HL-60 (cell line): Measurements from ENCODE around the gene IFIT1B.
"Not testable (repeated sequence)": the region's sequence is repeated elsewhere in the genome, so short reads cannot be mapped to it uniquely, and the experiment has no call there.

ENCODE experiments used
- CTCF ChIP-seq: IDR thresholded peaks from one replicate; pipeline ENCODE4 v1.5.1; 2011; ENCODE audit warnings: low read length, control low read depth, inconsistent platforms; ENCODE audit not compliant: insufficient read depth
- POLR2AphosphoS5 ChIP-seq: IDR thresholded peaks from 2 replicates; pipeline ENCODE4 v1.6.1; 2012; ENCODE audit warnings: low read depth
- TF ChIP-seq, protein P1 (sequence below): IDR thresholded peaks from 2 replicates; pipeline ENCODE4 v1.6.1; 2012; ENCODE audit warnings: low read depth; ENCODE audit not compliant: insufficient replicate concordance

- TF ChIP-seq CTCF, POLR2AphosphoS5: not testable (repeated sequence)
- TF ChIP-seq, protein P1, sequence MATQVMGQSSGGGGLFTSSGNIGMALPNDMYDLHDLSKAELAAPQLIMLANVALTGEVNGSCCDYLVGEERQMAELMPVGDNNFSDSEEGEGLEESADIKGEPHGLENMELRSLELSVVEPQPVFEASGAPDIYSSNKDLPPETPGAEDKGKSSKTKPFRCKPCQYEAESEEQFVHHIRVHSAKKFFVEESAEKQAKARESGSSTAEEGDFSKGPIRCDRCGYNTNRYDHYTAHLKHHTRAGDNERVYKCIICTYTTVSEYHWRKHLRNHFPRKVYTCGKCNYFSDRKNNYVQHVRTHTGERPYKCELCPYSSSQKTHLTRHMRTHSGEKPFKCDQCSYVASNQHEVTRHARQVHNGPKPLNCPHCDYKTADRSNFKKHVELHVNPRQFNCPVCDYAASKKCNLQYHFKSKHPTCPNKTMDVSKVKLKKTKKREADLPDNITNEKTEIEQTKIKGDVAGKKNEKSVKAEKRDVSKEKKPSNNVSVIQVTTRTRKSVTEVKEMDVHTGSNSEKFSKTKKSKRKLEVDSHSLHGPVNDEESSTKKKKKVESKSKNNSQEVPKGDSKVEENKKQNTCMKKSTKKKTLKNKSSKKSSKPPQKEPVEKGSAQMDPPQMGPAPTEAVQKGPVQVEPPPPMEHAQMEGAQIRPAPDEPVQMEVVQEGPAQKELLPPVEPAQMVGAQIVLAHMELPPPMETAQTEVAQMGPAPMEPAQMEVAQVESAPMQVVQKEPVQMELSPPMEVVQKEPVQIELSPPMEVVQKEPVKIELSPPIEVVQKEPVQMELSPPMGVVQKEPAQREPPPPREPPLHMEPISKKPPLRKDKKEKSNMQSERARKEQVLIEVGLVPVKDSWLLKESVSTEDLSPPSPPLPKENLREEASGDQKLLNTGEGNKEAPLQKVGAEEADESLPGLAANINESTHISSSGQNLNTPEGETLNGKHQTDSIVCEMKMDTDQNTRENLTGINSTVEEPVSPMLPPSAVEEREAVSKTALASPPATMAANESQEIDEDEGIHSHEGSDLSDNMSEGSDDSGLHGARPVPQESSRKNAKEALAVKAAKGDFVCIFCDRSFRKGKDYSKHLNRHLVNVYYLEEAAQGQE: not testable (repeated sequence)
Observed at GRCh38 chr10:89411135-89411534, 33.3 kb downstream of the IFIT1B start.
